HG03139 (cell line): Measurements from ENCODE around the gene GPR34.
"Not testable (repeated sequence)": the region's sequence is repeated elsewhere in the genome, so short reads cannot be mapped to it uniquely, and the experiment has no call there.

Experiments used
- ATAC-seq: cut with Tn5 transposase; IDR thresholded peaks from one replicate; pipeline ENCODE4 v1.9.1; 2021; ENCODE audit not compliant: unreplicated experiment

GPR34 gene

DNA sequence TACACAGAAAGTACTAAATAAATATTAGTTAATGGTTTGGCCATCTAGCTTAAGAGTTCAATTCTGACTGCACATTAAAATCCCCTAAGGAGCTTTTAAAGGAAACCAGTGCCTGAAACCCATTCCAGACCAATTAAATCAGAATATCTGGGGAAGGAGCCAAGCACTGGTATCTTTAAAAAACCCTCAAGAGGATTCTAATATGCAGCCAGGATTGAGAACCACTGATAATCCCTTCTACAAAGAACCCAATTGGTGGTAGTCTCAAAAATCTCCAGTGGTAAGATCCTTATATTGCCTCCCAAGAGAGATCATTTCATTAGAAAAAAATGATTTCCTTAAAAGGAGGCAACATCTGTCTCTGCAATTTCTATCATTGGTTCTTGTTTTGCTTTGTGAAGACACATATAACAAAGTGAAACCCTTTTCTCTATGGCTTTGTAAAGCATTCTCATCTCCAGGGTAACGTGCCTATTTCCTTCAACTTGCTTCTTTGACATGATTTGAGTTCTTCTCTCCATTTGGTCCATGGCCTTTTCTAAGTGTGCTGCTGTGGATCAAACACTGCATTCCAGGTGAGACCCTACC is 3.5 kb downstream of the GPR34 start:
- no peak for ATAC-seq

DNA sequence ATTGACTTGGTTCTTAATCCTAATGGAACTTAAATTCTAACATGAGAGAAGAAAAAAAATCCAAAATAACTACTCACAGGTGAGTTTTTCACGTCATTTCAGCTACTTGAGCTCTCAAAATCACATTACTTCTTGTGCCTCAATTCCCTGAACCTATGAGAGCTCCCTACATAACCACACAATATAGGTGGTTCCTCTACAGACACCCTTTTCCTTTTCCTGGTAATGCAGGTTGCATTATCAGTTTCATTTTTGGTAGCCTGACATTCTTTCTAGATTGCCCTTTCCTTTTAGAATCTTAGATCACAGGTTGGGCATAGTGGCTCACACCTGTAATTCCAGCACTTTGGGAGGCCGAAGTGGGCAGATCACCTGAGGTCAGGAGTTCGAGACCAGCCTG is 4.3 kb downstream of the GPR34 start:
- ATAC-seq: no peak

DNA sequence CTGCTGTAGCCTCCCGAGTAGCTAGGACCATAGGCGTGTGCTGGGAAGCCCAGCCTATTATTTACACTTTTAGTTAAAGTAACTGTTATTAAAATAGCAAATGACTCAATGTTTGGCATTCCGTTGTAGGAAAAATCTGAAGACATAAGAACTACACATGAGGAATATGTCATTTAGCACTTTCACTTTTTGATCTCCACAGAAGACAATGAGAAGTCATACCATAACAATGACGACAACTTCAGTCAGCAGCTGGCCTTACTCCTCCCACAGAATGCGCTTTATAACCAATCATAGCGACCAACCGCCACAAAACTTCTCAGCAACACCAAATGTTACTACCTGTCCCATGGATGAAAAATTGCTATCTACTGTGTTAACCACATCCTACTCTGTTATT is 6.7 kb downstream of the GPR34 start:
- no peak for ATAC-seq

- no peak for ATAC-seq
Measured at GRCh38 chrX:41703574-41704029, 14.8 kb downstream of the GPR34 start.

GRCh38 chrX:41705042-41705441 is 16.3 kb downstream of the GPR34 start:
- ATAC-seq: no peak

GRCh38 chrX:41705680-41706374 is 17.1 kb downstream of the GPR34 start:
- peak; percentile 85 for ATAC-seq

DNA sequence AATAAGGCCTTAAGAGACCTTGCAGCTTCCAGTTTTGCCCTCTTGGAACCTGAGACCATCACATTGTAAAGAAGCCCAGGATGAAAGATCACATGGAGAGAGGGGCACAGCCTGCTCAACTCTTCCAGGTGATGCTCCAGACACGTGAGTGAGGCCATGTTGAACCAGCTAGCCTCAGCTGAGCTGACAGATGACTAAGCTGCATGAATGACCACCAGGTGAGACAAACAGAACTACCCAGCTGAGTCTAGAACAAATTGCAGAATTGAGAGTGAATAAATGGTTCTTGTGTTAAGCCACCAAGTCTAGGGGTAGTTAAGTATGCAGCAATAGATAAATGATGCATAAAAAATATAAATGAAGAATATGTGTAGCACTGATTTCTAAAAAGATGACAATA is 18.4 kb downstream of the GPR34 start:
- no peak for ATAC-seq

- no peak for ATAC-seq
Measured at GRCh38 chrX:41708486-41708885, 19.7 kb downstream of the GPR34 start.

DNA sequence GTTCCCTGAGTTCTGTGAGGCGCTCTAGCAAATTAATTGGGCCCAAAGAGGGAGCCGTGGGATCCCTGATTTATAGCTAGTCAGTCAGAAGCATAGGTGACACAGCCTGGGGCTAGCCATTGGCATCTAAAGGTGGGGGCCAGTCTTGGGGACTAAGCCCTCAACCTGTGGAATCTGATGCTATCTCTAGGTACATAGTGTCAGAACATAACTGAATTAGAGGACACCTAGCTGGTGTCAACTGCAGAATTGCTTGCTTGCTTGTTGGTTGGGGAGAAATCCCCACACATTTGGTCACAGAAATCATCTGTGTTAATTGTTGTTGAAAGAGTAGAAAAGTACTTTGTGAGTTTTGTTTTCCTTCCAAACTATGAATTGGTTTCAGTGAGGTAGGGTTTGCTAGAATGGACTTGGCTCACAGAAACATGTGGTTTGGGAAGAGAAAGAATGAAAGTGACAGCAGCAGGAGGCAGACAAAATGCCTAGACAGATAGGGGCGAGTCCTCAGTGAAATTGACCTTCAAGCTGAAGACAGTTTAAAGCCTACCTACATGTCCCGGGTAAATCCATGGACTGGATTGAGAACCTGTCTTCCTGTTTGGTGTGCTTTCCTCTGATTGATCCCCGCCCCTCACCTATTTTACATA is 22.4 kb downstream of the GPR34 start:
- ATAC-seq: no peak

DNA sequence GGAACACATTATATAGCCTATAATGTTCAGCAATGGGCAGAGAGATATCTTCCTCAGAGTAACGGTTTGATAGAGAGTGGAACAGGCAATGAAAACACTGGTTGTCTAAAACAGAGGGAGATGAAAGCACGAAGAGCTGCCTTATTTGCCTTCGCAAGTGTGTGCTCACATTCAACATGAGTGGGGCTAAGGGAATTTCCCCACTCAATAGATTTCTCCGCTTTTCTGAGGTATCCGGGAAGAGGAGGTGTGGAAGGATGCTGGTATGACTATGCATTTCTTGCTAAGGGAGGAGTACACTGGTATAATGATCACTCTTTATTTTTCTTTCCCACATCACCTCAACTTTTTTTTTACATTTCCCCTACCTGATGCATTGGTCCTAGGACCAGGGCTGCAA is 27.4 kb downstream of the GPR34 start:
- ATAC-seq: no peak

DNA sequence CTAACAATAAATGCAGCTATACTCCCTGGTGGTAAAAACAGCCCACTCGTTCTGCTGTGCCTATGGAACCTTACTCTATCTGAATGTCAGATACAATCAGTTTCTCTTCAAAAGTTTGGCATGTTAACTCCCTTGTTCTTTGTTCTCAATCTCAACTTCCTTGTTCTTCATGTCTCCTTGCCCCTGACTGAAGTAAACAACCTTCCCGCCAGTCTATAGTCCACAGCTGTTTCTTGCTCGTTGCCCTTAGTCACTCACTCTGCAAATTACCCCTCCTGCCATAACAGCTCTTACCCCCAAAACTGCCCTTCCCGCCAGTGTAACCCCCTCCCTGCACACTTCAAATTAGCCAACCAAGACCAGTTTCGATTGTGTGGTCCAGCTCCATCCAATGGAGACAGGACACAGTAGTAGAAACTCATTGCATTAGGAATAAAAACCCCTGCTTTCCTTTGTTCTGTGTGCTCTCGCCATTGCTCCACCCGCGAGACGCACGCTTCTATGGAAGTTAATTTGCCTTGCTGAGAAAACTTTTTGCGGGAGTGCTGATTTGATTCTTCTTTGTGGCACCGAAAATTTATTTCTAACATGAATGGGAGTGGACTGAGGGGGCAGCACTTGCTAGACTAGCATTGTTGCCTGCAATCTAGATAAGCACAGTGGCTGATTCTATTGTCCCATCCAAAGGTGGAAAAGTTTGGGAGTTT is 28.1 kb downstream of the GPR34 start:
- no peak for ATAC-seq

- no peak for ATAC-seq
Measured at GRCh38 chrX:41718481-41719235, 29.9 kb downstream of the GPR34 start.

DNA sequence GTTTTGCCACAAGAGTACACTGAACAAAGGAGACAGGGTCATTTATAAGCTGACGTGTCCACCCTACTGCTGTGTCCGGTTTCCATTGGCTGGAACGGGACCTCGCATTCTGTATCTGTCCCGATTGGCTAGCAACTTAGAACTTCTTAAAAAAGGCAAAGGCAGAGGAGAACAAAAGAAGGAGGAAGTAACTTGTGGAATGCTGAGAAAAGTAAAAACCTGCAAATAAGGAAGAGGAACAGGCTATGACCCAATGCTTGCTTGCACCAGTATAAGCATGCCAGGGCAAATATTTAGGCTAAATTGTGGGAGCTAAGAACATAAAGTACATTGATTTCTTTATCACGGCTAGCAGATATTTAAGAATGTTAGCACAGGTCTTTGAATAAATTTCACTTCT is 30.8 kb downstream of the GPR34 start:
- ATAC-seq: not testable (repeated sequence)

GRCh38 chrX:41720125-41720779 is 31.5 kb downstream of the GPR34 start:
- ATAC-seq: peak; percentile 80

DNA sequence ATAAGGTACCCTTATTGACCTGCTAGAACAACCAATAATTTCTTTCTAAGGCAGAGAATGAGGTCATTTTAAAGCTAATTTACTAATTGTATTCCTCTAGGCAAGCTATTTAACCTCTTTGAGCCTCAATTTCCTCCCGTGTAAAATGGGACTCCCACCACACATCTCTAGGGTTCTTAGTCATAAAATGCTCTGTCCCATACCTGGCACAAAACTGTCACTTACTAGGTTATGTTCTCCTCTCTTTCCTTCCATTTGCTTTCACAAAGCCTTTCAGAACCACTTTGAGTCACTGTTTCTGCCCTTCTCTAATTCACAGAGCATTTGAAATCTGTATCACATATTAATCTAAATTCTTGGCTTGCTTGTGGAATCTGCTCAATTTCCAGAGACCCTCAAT is 32.8 kb downstream of the GPR34 start:
- no peak for ATAC-seq

DNA sequence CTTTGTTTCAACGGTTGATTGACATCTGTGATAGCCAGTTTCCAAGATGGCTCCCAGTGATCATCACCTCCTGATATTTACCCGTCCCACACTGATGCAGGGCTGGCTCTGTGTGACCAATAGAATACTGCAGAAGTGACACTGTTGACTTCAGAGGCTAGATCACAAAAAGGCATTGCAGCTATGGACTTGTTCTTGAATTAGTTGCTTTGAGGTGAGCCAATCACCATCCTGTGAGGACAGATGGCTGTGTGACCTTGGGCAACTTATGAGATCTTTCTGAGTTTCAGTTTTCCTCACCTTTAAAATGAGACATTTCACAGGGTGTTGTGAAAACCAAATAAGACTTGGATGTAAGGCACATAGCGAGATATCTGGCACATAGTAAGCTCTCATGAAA is 33.4 kb downstream of the GPR34 start:
- no peak for ATAC-seq

- ATAC-seq: no peak
Measured at GRCh38 chrX:41722816-41723618, 34.2 kb downstream of the GPR34 start.

DNA sequence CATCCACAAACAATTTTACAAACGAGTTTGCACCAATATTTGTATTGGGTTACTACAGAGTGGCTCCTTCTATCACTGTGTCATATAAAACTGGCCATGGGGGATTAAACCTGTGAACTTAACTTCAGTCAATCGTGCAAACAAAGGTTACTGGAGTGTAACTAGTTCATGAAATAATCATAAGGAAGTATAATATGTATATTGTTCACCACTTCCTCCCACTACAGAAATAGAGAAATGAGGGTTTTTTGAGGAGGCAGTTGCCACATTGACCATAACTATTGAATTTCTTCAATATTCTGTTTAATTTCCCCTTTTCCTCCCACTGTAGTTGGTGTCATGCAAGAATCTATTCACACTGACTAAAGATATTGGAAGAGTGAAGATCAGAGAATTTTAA is 35.1 kb downstream of the GPR34 start, which contains the start of gene GPR82:
Gene GPR82 (plus strand): TSS at position 356 of the 400 bp plus-strand sequence. CDS start 2,846 bp downstream, outside the sequence.
- no peak for ATAC-seq

- ATAC-seq: no peak
Measured at GRCh38 chrX:41728125-41728524, 39.4 kb downstream of the GPR34 start.

- ATAC-seq: no peak
Measured at GRCh38 chrX:41730081-41730480, 41.3 kb downstream of the GPR34 start.
